Neural progenitor cell (in vitro differentiated cells): ENCODE measurements around the gene TSR1.

Experiments used
- EZH2 ChIP-seq: fragments of 200-600 bp; sonication (generic); IDR thresholded peaks from 2 replicates; pipeline ENCODE4 v1.6.1; 2017; ENCODE audit warnings: antibody characterized with exemption, mild to moderate bottlenecking, moderate library complexity
- EZH2phosphoT487 ChIP-seq: fragments of 200-600 bp; sonication (generic); IDR thresholded peaks from 2 replicates; pipeline ENCODE4 v1.6.1; 2017; ENCODE audit warnings: antibody characterized with exemption
- TF ChIP-seq, protein P1 (sequence below): fragments of 200-600 bp; sonication (generic); IDR thresholded peaks from 2 replicates; pipeline ENCODE4 v1.5.1; 2017; ENCODE audit warnings: antibody characterized with exemption, mild to moderate bottlenecking

DNA sequence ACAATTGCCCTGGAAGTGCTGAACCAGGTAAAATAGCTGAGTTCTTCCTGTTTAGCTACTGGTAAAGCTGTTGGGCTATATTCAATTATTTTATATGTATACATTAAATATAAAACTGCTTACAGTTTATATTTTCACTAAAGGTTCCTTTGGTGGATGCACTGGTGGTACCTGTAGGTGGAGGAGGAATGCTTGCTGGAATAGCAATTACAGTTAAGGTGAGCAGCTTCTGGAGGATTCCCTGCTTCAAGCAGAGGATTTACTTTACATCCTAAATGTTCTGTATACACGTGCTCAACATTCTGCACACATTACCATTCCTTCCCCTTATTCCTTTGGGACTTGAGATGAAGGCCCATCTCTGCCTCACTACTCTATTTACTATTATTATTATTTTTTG, 14.9 kb downstream of the TSR1 start:
- TF ChIP-seq EZH2 (no peak), EZH2phosphoT487 (no peak)
- TF ChIP-seq, protein P1, sequence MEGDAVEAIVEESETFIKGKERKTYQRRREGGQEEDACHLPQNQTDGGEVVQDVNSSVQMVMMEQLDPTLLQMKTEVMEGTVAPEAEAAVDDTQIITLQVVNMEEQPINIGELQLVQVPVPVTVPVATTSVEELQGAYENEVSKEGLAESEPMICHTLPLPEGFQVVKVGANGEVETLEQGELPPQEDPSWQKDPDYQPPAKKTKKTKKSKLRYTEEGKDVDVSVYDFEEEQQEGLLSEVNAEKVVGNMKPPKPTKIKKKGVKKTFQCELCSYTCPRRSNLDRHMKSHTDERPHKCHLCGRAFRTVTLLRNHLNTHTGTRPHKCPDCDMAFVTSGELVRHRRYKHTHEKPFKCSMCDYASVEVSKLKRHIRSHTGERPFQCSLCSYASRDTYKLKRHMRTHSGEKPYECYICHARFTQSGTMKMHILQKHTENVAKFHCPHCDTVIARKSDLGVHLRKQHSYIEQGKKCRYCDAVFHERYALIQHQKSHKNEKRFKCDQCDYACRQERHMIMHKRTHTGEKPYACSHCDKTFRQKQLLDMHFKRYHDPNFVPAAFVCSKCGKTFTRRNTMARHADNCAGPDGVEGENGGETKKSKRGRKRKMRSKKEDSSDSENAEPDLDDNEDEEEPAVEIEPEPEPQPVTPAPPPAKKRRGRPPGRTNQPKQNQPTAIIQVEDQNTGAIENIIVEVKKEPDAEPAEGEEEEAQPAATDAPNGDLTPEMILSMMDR = no peak
